Keratinocyte (primary cell): ENCODE data around the gene RALGPS2. TPM values are rescaled to one million over a fixed set of nuclear protein-coding genes. Genes with fewer than 3 reads are reported as not detected.

Experiments used
- DNase-seq: peaks from one replicate; pipeline ENCODE4 v3.0.0-alpha.2; 2011; ENCODE audit warnings: low read depth, missing footprints, low spot score
- FAIRE-seq: peaks from 2 replicates; lab custom pipeline; 2011; peaks lifted over from hg19 to GRCh38; lab: Jason Lieb, UNC
- H2AFZ ChIP-seq: 2 replicates; pipeline ENCODE4 v1.6.0; 2012; ENCODE audit warnings: low read length, control low read depth, inconsistent platforms; ENCODE audit not compliant: control insufficient read depth
- H3K27ac ChIP-seq: 2 replicates; pipeline ENCODE4 v1.5.1; 2011; ENCODE audit warnings: low read length; ENCODE audit not compliant: control insufficient read depth, insufficient read depth
- H3K27me3 ChIP-seq: 3 replicates; pipeline ENCODE4 v1.6.0; 2011; ENCODE audit warnings: low read length; ENCODE audit not compliant: control insufficient read depth, insufficient read depth; ENCODE audit errors: extremely low read depth
- H3K36me3 ChIP-seq, 2 experiments: 2 replicates in 1 of 2; 3 replicates in 1 of 2; pipeline ENCODE4 v1.5.1; 2011; ENCODE audit warnings: low read length in 2 of 2, mild to moderate bottlenecking in 1 of 2; ENCODE audit not compliant: control insufficient read depth in 2 of 2, insufficient read depth in 2 of 2; ENCODE audit errors: extremely low read depth in 1 of 2
- H3K4me1 ChIP-seq: 3 replicates; pipeline ENCODE4 v1.5.1; 2011; ENCODE audit warnings: low read length; ENCODE audit not compliant: control insufficient read depth, insufficient read depth; ENCODE audit errors: extremely low read depth
- H3K4me2 ChIP-seq: 3 replicates; pipeline ENCODE4 v1.6.0; 2011; ENCODE audit warnings: low read depth, low read length; ENCODE audit not compliant: control insufficient read depth, insufficient read depth; ENCODE audit errors: extremely low read depth
- H3K4me3 ChIP-seq, 3 experiments: fragments of 200-600 bp in 1 of 3; sonication (generic) in 1 of 3; 2 replicates in 2 of 3; 3 replicates in 1 of 3; pipeline ENCODE4 v1.5.1; 2011 to 2016; ENCODE audit warnings: low read length in 3 of 3, mild to moderate bottlenecking in 3 of 3, control low read depth in 2 of 3, inconsistent platforms in 1 of 3, low read depth in 1 of 3, mixed read lengths in 1 of 3, mixed run types in 1 of 3, moderate library complexity in 1 of 3; ENCODE audit not compliant: control insufficient read depth in 2 of 3, insufficient read depth in 2 of 3; ENCODE audit errors: extremely low read depth in 1 of 3
- H3K79me2 ChIP-seq: 2 replicates; pipeline ENCODE4 v1.6.0; 2012; ENCODE audit warnings: low read length; ENCODE audit not compliant: control insufficient read depth, insufficient read depth
- H3K9ac ChIP-seq: 3 replicates; pipeline ENCODE4 v1.6.0; 2011; ENCODE audit warnings: low read length; ENCODE audit not compliant: control insufficient read depth, insufficient read depth; ENCODE audit errors: extremely low read depth
- H3K9me1 ChIP-seq: 3 replicates; pipeline ENCODE4 v1.6.0; 2011; ENCODE audit warnings: low read length; ENCODE audit not compliant: control insufficient read depth, insufficient read depth; ENCODE audit errors: extremely low read depth
- H3K9me3 ChIP-seq: 2 replicates; pipeline ENCODE4 v1.5.1; 2012; ENCODE audit warnings: low read depth, low read length; ENCODE audit not compliant: control insufficient read depth
- H4K20me1 ChIP-seq: 3 replicates; pipeline ENCODE4 v1.6.0; 2011; ENCODE audit warnings: low read length; ENCODE audit not compliant: control insufficient read depth, insufficient read depth; ENCODE audit errors: extremely low read depth
- CTCF ChIP-seq, 3 experiments: IDR thresholded peaks in 1 of 3; conservative IDR thresholded peaks in 1 of 3; optimal IDR thresholded peaks in 1 of 3; 2 replicates in 2 of 3; 3 replicates in 1 of 3; pipeline versions ENCODE3 to v1.5.1; 2011; ENCODE audit warnings: low read length in 3 of 3, mild to moderate bottlenecking in 3 of 3, moderate library complexity in 2 of 3, control low read depth in 1 of 3, inconsistent platforms in 1 of 3; ENCODE audit not compliant: insufficient read depth in 2 of 3; ENCODE audit errors: extremely low read depth in 1 of 3
- dilution Hi-C: fragments of 300-500 bp; cut with MboI; formaldehyde crosslinking; loops from one replicate; pipeline ENCODE4 v1.7.0; 2020; ENCODE audit warnings: low sequenced_read_pairs; ENCODE audit not compliant: extremely low pct_ligation_motif_present
- polyA plus RNA-seq, 5 experiments: library from polyadenylated mRNA; depleted of rRNA in 3 of 5; stranded (reverse) in 3 of 5; stranded (forward) in 1 of 5; unstranded in 1 of 5; fragments of >200 nt; gene quantifications; 1 replicate in 1 of 5; 2 replicates in 3 of 5; 3 replicates in 1 of 5; pipeline versions ENCODE4 v1.2.1 to v1.2.3, GENCODE V29; 2011 to 2012; ENCODE audit warnings: missing spikeins in 2 of 5, low read depth in 1 of 5, low replicate concordance in 1 of 5

The RALGPS2 gene
- polyA plus RNA-seq, 1 donor (not counting 4 experiments of a cell fraction or from before 2014, with no cell fraction given), result 14.8 TPM

GRCh38 chr1:178926046-178926445 is 201.0 kb downstream of the RALGPS2 start:
- Histone ChIP-seq H3K4me1 (no peaks in the 10 kb centered on the region), H2AFZ (no peak overlapping the region), H3K36me3 (no peaks in the 10 kb centered on the region), H3K9me3 (no peaks in the 10 kb centered on the region), H3K27ac (no peak overlapping the region), H3K79me2 (no peaks in the 10 kb centered on the region), H3K27me3 (no peaks in the 10 kb centered on the region), H3K9me1 (no peaks in the 10 kb centered on the region), H4K20me1 (no peaks in the 10 kb centered on the region), H3K9ac (no peak overlapping the region), H3K4me3 (no peak overlapping the region), H3K4me2 (no peak overlapping the region)
- dilution Hi-C loops, result no loop called here
- DNase-seq (no peak), FAIRE-seq (no peak)
- no peak for TF ChIP-seq CTCF (optimal IDR thresholded peaks at IDR 0.05 in 1 of 3, IDR thresholded peaks at IDR 0.05 in 1 of 3, conservative IDR thresholded peaks at IDR 0.05 in 1 of 3; ENCODE audit: extremely low read depth in 1 of 3, insufficient read depth in 2 of 3, low read length in 3 of 3)

GRCh38 chr1:178927003-178927402 is 202.0 kb downstream of the RALGPS2 start:
- no peaks in the 10 kb centered on the region for H3K9me1 ChIP-seq
- no peaks in the 10 kb centered on the region for H3K27me3 ChIP-seq
- no peak overlapping the region for H3K27ac ChIP-seq
- FAIRE-seq, result no peak
- H3K36me3 ChIP-seq, result no peaks in the 10 kb centered on the region
- H2AFZ ChIP-seq, result no peak overlapping the region
- DNase-seq, result no peak
- no peak overlapping the region for H3K9ac ChIP-seq
- no peaks in the 10 kb centered on the region for H3K9me3 ChIP-seq
- H3K4me3 ChIP-seq, result no peak overlapping the region
- dilution Hi-C loops, result no loop called here
- no peaks in the 10 kb centered on the region for H3K79me2 ChIP-seq
- H4K20me1 ChIP-seq, result no peaks in the 10 kb centered on the region
- no peaks in the 10 kb centered on the region for H3K4me1 ChIP-seq
- TF ChIP-seq CTCF (optimal IDR thresholded peaks at IDR 0.05 in 1 of 3, IDR thresholded peaks at IDR 0.05 in 1 of 3, conservative IDR thresholded peaks at IDR 0.05 in 1 of 3; ENCODE audit: extremely low read depth in 1 of 3, insufficient read depth in 2 of 3, low read length in 3 of 3), result no peak
- no peak overlapping the region for H3K4me2 ChIP-seq
